GM12878 (cell line): ENCODE measurements around the gene RASAL1. TPM values are rescaled to one million over a fixed set of nuclear protein-coding genes. Genes with fewer than 3 reads are reported as not detected.

Experiments used
- ATAC-seq: fragments of 200-7000 bp; cut with Tn5 transposase; 3 replicates; pipeline ENCODE4 v1.9.1; 2020; ENCODE audit warnings: mild to moderate bottlenecking, moderate library complexity
- BruUV-seq: library from RNA; stranded (reverse); fragments of 400-500 nt; replicated peaks from 2 replicates; lab custom pipeline; 2021; lab: Mats Ljungman, UMichigan
- CTCF ChIA-PET: fragments of 300-600 bp; sonication (Branson Sonifier 250); formaldehyde crosslinking; extraction: SDS; loops from one replicate; lab custom pipeline; 2021; ENCODE audit warnings: inconsistent platforms; lab: Yijun Ruan, JAX
- POLR2A ChIA-PET: fragments of 350-600 bp; formaldehyde crosslinking; extraction: SDS; loops from one replicate; lab custom pipeline; 2021; ENCODE audit warnings: inconsistent platforms; lab: Charles Lee
- RAD21 ChIA-PET: fragments of 300-600 bp; sonication (Branson Sonifier 250); formaldehyde crosslinking; loops from one replicate; lab custom pipeline; 2023; ENCODE audit warnings: antibody characterized with exemption; ENCODE audit not compliant: unreplicated experiment; lab: Charles Lee
- SMC1A ChIA-PET: fragments of 300-600 bp; sonication (Branson Sonifier 250); formaldehyde crosslinking; loops from one replicate; lab custom pipeline; 2023; ENCODE audit not compliant: unreplicated experiment, uncharacterized antibody; lab: Charles Lee
- DNase-seq: peaks from one replicate; pipeline ENCODE4 v3.0.0-alpha.2; 2011; ENCODE audit warnings: low read depth, low spot score
- FAIRE-seq: peaks from 3 replicates; lab custom pipeline; 2011; peaks lifted over from hg19 to GRCh38; lab: Jason Lieb, UNC
- H2AFZ ChIP-seq: 2 replicates; pipeline ENCODE4 v1.6.0; 2011; ENCODE audit warnings: low read depth, low read length, control low read depth; ENCODE audit not compliant: control insufficient read depth
- H3K27ac ChIP-seq: 2 replicates; pipeline ENCODE4 v1.5.1; 2011; ENCODE audit warnings: control low read depth; ENCODE audit not compliant: control insufficient read depth, insufficient read depth
- H3K27me3 ChIP-seq, 2 experiments: replicated peaks in 1 of 2; 2 replicates each; pipeline versions ENCODE4 v1.6.0 to v1.6.1; 2011; ENCODE audit warnings: low read length in 1 of 2; ENCODE audit not compliant: control insufficient read depth in 2 of 2, insufficient read depth in 2 of 2
- H3K36me3 ChIP-seq, 2 experiments: 2 replicates each; pipeline ENCODE4 v1.5.1; 2011; ENCODE audit warnings: low read length in 1 of 2; ENCODE audit not compliant: control insufficient read depth in 2 of 2, insufficient read depth in 2 of 2
- H3K4me1 ChIP-seq: 2 replicates; pipeline ENCODE4 v1.6.1; 2011; ENCODE audit warnings: mild to moderate bottlenecking, low read length, moderate library complexity, mixed read lengths; ENCODE audit not compliant: control insufficient read depth, insufficient read depth
- H3K4me2 ChIP-seq: 2 replicates; pipeline ENCODE4 v1.6.0; 2011; ENCODE audit warnings: control low read depth; ENCODE audit not compliant: control insufficient read depth, insufficient read depth
- H3K4me3 ChIP-seq: fragments of 200-600 bp; sonication (generic); 2 replicates; pipeline ENCODE4 v1.5.1; 2016
- H3K79me2 ChIP-seq: 2 replicates; pipeline ENCODE4 v1.6.0; 2011; ENCODE audit warnings: low read length; ENCODE audit not compliant: control insufficient read depth, insufficient read depth
- H3K9ac ChIP-seq: 2 replicates; pipeline ENCODE4 v1.8.0; 2011; ENCODE audit warnings: low read length, control low read depth, mixed read lengths; ENCODE audit not compliant: control insufficient read depth, insufficient read depth
- H3K9me3 ChIP-seq: replicated peaks from 3 replicates; pipeline ENCODE4 v1.5.1; 2011; ENCODE audit warnings: mild to moderate bottlenecking, low read length; ENCODE audit not compliant: control insufficient read depth, insufficient read depth
- H4K20me1 ChIP-seq: 2 replicates; pipeline ENCODE4 v1.6.0; 2011; ENCODE audit not compliant: control insufficient read depth, insufficient read depth
- ASH2L ChIP-seq: fragments of 300-600, 200-600 bp; sonication (generic); IDR thresholded peaks from 2 replicates; pipeline ENCODE4 v1.6.1; 2017; ENCODE audit warnings: low read depth, mild to moderate bottlenecking, borderline replicate concordance
- ESRRA ChIP-seq: IDR thresholded peaks from 2 replicates; pipeline ENCODE4 v1.6.1; 2012; ENCODE audit warnings: mild to moderate bottlenecking, low read length, improper control_type of control experiment
- HDGF ChIP-seq: fragments of 450-650 bp; IDR thresholded peaks from 2 replicates; pipeline ENCODE4 v1.6.1; 2016; ENCODE audit warnings: antibody characterized with exemption
- KAT2A ChIP-seq: conservative IDR thresholded peaks from 2 replicates; pipeline ENCODE4 v1.6.1; 2011; ENCODE audit warnings: low read depth, low read length; ENCODE audit not compliant: control insufficient read depth
- MTA2 ChIP-seq: fragments of 450-650 bp; IDR thresholded peaks from 2 replicates; pipeline ENCODE4 v1.6.1; 2016; ENCODE audit warnings: low read depth, mild to moderate bottlenecking, moderate library complexity
- PAX5 ChIP-seq: IDR thresholded peaks from 2 replicates; pipeline ENCODE4 v1.6.1; 2011; ENCODE audit warnings: low read depth, low read length, borderline replicate concordance
- POLR2AphosphoS2 ChIP-seq: IDR thresholded peaks from 2 replicates; pipeline ENCODE4 v1.6.1; 2011; ENCODE audit warnings: low read depth, mild to moderate bottlenecking, low read length, improper control_type of control experiment, moderate library complexity
- RFX5 ChIP-seq: IDR thresholded peaks from 2 replicates; pipeline ENCODE4 v1.6.1; 2011; ENCODE audit warnings: low read depth, low read length, improper control_type of control experiment
- RUNX3 ChIP-seq: IDR thresholded peaks from 2 replicates; pipeline ENCODE4 v1.6.1; 2012; ENCODE audit warnings: low read length, inconsistent platforms
- SMC3 ChIP-seq: IDR thresholded peaks from 2 replicates; pipeline ENCODE4 v1.6.1; 2011; ENCODE audit warnings: low read length, improper control_type of control experiment, borderline replicate concordance
- SUPT20H ChIP-seq: IDR thresholded peaks from 2 replicates; pipeline ENCODE4 v1.6.1; 2011; ENCODE audit warnings: low read depth, mild to moderate bottlenecking, low read length, moderate library complexity, borderline replicate concordance; ENCODE audit not compliant: control insufficient read depth
- TCF12 ChIP-seq: IDR thresholded peaks from 2 replicates; pipeline ENCODE4 v1.6.1; 2011; ENCODE audit warnings: low read depth, mild to moderate bottlenecking, low read length
- ZNF207 ChIP-seq: fragments of 450-650 bp; IDR thresholded peaks from 2 replicates; pipeline ENCODE4 v1.6.1; 2014; ENCODE audit warnings: antibody characterized with exemption, mild to moderate bottlenecking, borderline replicate concordance
- ZZZ3 ChIP-seq: IDR thresholded peaks from 2 replicates; pipeline ENCODE4 v1.6.1; 2011; ENCODE audit warnings: low read depth; ENCODE audit not compliant: control insufficient read depth, insufficient read length
- WGBS: methylation state at CpG from one replicate; pipeline ENCODE4 v1.1.6; 2016; ENCODE audit warnings: low lambda C conversion rate; ENCODE audit not compliant: insufficient replicate concordance, insufficient coverage; ENCODE audit errors: missing lambda C conversion rate; 5-methylcytosine and 5-hydroxymethylcytosine counted together
- in situ Hi-C: fragments of 300-500 bp; cut with MboI; formaldehyde crosslinking; loops from 9 replicates; pipeline ENCODE4 v1.14.3; 2018; ENCODE audit warnings: mixed read lengths
- intact Hi-C: fragments of 100-400 bp; cut with micrococcal nuclease; formaldehyde crosslinking; loops from one replicate; pipeline ENCODE4 v1.14.2; 2022; ENCODE audit not compliant: unreplicated experiment
- polyA plus RNA-seq, 11 experiments: library from polyadenylated mRNA; depleted of rRNA in 4 of 11; unstranded in 6 of 11; stranded (reverse) in 5 of 11; fragments of >200 nt; fragmentation: Nextera tagmentation in 4 of 11; fragmentation: Illumina TruSeq in 1 of 11; extraction: Ambion mirVana in 4 of 11; extraction: Trizol in 1 of 11; gene quantifications; 1 replicate in 1 of 11; 2 replicates in 10 of 11; pipeline versions ENCODE4 v1.2.1 to v1.2.3, GENCODE V29; 2011 to 2016; ENCODE audit warnings: inconsistent platforms in 2 of 11, missing spikeins in 2 of 11, low read depth in 1 of 11
- total RNA-seq, 4 experiments: library from RNA; depleted of rRNA in 3 of 4; stranded (reverse); fragments of >200 nt in 3 of 4; fragmentation: Illumina TruSeq in 1 of 4; extraction: Trizol in 1 of 4; gene quantifications; 2 replicates each; pipeline versions ENCODE4 v1.2.1 to v1.2.3, GENCODE V29; 2013 to 2021
- TF ChIP-seq, protein P1 (sequence below): fragments of 450-650 bp; IDR thresholded peaks from 2 replicates; pipeline ENCODE4 v1.6.1; 2017; ENCODE audit warnings: antibody characterized with exemption, mild to moderate bottlenecking, moderate library complexity
- TF ChIP-seq, protein P2 (sequence below): IDR thresholded peaks from 2 replicates; pipeline ENCODE4 v1.6.1; 2011; ENCODE audit warnings: low read depth, mild to moderate bottlenecking, low read length, moderate library complexity, borderline replicate concordance; ENCODE audit errors: extremely low read depth
- TF ChIP-seq, protein P3 (sequence below): IDR thresholded peaks from 2 replicates; pipeline ENCODE4 v1.6.1; 2012; ENCODE audit warnings: improper control_type of control experiment, low read depth, low read length; ENCODE audit not compliant: insufficient replicate concordance

The RASAL1 gene
- total and polyA plus RNA-seq, 10 of the 15 experiments (the other 5 are each of a cell fraction or from before 2014, with no cell fraction given) = 0.12 to 1.0 (median 0.52) TPM; not detected in 6

DNA sequence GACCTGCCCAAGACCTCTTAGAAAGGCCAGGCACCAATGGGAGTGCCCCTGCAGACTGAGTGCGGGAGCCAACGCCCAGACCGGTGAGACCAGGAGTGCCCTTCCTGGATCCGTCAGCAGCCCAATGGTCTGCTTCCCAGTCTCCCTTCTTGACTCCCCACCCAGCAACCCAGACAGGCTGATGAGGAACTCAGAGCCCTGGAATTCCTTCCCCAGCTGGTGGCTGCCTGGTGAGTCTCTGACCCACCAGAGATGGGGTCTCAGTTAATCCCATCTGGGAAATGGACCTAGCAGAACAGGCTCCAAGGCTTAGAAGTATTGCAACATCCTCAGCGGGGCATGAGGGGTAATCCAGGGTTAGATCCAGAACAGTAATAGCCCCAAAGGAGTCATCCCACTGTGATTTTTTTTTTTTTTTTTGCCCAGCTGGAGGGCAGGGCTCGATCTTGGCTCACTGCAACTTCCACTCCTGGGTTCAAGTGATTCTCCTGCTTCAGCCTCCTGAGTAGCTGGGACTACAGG lies 1.5 kb upstream of the RASAL1 start:
- no peak overlapping the region for H2AFZ ChIP-seq
- no peaks in the 10 kb centered on the region; a peak in 2 of 4 replicates for H3K27me3 ChIP-seq
- H3K36me3 ChIP-seq = no peaks in the 10 kb centered on the region
- WGBS = 64% methylated on average over 6 of the region's 6 CpGs
- ChIA-PET CTCF (interaction anchor here (0.6 to 2.2 kb wide), 6 partner anchors 10 to 91 kb away, joined by 3 to 10 read pairs (median 4); no protein-coding TSS in a partner anchor), RAD21 (interaction anchor here (0.8 to 1.1 kb wide), 2 partner anchors 17 to 63 kb away, joined by 3 read pairs; no protein-coding TSS in a partner anchor), SMC1A (interaction anchor here (1.7 kb wide), 1 partner anchor 16 kb away, joined by 6 read pairs; no protein-coding TSS in a partner anchor), POLR2A (no interaction called here)
- no peak overlapping the region for H3K27ac ChIP-seq
- H3K4me1 ChIP-seq = no peaks in the 10 kb centered on the region; the same call in 1 of the 2 replicates
- DNase-seq = no peak
- no peaks in the 10 kb centered on the region for H3K79me2 ChIP-seq
- BruUV-seq = no TSS peak
- no peak overlapping the region for H3K4me3 ChIP-seq
- H3K9me3 ChIP-seq = no peaks in the 10 kb centered on the region
- intact Hi-C loops (no loop called here), in situ Hi-C loops (no loop called here)
- no peaks in the 10 kb centered on the region for H4K20me1 ChIP-seq
- no peak overlapping the region for H3K9ac ChIP-seq
- no peak for FAIRE-seq
- H3K4me2 ChIP-seq = no peak overlapping the region
- no peak for ATAC-seq
- no peak for TF ChIP-seq KAT2A
- TF ChIP-seq, protein P1, sequence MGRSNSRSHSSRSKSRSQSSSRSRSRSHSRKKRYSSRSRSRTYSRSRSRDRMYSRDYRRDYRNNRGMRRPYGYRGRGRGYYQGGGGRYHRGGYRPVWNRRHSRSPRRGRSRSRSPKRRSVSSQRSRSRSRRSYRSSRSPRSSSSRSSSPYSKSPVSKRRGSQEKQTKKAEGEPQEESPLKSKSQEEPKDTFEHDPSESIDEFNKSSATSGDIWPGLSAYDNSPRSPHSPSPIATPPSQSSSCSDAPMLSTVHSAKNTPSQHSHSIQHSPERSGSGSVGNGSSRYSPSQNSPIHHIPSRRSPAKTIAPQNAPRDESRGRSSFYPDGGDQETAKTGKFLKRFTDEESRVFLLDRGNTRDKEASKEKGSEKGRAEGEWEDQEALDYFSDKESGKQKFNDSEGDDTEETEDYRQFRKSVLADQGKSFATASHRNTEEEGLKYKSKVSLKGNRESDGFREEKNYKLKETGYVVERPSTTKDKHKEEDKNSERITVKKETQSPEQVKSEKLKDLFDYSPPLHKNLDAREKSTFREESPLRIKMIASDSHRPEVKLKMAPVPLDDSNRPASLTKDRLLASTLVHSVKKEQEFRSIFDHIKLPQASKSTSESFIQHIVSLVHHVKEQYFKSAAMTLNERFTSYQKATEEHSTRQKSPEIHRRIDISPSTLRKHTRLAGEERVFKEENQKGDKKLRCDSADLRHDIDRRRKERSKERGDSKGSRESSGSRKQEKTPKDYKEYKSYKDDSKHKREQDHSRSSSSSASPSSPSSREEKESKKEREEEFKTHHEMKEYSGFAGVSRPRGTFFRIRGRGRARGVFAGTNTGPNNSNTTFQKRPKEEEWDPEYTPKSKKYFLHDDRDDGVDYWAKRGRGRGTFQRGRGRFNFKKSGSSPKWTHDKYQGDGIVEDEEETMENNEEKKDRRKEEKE = no peak
- no peak for TF ChIP-seq MTA2
- no peak for TF ChIP-seq ESRRA
- no peak for TF ChIP-seq HDGF
- TF ChIP-seq RUNX3 = no peak
- TF ChIP-seq, protein P2, sequence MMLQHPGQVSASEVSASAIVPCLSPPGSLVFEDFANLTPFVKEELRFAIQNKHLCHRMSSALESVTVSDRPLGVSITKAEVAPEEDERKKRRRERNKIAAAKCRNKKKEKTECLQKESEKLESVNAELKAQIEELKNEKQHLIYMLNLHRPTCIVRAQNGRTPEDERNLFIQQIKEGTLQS = no peak
- no peak for TF ChIP-seq ZNF207
- TF ChIP-seq RFX5 = no peak
- TF ChIP-seq SMC3 = no peak
- no peak for TF ChIP-seq ASH2L
- TF ChIP-seq POLR2AphosphoS2 = no peak
- no peak for TF ChIP-seq ZZZ3
- TF ChIP-seq TCF12 = no peak
- TF ChIP-seq PAX5 = no peak
- TF ChIP-seq SUPT20H = no peak
- TF ChIP-seq, protein P3, sequence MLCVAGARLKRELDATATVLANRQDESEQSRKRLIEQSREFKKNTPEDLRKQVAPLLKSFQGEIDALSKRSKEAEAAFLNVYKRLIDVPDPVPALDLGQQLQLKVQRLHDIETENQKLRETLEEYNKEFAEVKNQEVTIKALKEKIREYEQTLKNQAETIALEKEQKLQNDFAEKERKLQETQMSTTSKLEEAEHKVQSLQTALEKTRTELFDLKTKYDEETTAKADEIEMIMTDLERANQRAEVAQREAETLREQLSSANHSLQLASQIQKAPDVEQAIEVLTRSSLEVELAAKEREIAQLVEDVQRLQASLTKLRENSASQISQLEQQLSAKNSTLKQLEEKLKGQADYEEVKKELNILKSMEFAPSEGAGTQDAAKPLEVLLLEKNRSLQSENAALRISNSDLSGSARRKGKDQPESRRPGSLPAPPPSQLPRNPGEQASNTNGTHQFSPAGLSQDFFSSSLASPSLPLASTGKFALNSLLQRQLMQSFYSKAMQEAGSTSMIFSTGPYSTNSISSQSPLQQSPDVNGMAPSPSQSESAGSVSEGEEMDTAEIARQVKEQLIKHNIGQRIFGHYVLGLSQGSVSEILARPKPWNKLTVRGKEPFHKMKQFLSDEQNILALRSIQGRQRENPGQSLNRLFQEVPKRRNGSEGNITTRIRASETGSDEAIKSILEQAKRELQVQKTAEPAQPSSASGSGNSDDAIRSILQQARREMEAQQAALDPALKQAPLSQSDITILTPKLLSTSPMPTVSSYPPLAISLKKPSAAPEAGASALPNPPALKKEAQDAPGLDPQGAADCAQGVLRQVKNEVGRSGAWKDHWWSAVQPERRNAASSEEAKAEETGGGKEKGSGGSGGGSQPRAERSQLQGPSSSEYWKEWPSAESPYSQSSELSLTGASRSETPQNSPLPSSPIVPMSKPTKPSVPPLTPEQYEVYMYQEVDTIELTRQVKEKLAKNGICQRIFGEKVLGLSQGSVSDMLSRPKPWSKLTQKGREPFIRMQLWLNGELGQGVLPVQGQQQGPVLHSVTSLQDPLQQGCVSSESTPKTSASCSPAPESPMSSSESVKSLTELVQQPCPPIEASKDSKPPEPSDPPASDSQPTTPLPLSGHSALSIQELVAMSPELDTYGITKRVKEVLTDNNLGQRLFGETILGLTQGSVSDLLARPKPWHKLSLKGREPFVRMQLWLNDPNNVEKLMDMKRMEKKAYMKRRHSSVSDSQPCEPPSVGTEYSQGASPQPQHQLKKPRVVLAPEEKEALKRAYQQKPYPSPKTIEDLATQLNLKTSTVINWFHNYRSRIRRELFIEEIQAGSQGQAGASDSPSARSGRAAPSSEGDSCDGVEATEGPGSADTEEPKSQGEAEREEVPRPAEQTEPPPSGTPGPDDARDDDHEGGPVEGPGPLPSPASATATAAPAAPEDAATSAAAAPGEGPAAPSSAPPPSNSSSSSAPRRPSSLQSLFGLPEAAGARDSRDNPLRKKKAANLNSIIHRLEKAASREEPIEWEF = no peak
